GM19467 (cell line): ENCODE results near the gene GLIS2.

Experiments
- ATAC-seq: cut with Tn5 transposase; IDR thresholded peaks from one replicate; pipeline ENCODE4 v1.9.1; 2021; ENCODE audit warnings: mild to moderate bottlenecking, moderate library complexity; ENCODE audit not compliant: unreplicated experiment

GLIS2 gene

DNA sequence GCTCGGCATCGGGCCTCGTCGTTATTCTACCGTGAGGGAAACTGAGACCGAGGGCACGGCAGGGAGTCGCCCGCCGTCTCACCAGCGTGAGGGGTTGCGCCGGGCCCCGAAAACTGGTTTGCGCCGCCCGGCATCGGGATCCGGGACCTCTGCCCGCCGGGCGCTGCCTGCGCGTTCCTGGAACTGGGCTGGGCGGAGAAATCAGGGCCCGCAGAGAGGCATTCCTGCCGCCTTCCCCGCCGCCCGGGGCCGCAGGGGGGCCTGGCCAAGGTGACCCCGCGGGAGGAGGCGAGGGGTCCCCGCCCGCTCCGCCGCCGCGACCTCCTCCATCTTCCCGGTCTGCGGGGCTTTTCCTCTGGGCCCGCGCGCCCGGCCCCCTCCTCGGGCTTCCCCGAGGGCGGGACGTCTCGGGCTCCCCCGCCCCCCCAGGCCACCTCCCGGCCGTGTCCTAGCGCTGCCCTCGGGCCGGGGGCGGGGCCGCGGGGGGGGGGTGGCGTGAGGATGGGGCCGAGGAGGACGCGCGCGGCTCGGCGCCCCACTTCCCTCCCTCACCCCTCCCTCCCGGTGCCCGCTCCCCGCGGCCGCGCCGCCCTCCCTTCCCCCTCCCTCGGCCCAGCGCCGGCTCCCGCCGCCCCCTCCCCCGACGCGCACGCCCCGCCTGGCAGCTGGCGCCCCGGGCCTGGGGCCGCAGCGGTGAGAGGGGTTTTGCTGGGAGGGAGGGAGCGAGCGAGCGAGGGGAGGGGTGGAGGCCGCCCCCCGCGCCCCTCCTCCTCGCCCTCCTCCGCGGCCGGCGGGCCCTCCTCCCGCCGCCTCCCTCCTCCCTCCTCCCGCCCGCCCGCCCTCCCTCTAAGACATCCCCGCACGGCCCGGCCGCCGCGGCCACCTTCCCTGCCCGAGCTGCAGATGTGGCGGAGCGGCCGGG, at the start of gene GLIS2:
Gene GLIS2 (plus strand): TSS at position 882 of the 922 bp plus-strand sequence. CDS start 16,214 bp downstream, outside the sequence.
- no peak for ATAC-seq

DNA sequence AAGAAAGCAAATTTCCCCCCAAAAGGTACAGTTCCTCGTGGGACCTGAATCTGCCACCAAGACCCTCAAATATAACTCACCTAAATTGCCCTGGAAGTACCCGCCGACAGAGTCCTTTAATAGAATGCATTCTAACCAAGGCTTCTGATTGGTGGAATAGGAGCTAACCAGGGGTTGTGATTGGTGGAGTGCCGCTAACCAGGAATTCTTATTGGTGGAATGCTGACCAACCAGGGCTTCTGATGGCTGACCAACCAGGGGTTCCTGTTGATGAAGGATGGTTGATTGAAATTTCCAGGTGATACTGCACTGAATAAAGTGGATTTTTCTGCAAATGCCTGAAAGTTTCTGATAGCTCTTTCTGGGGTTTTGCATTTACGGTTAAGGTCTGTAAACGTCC, 49.5 kb upstream of the GLIS2 start:
- ATAC-seq: no peak

DNA sequence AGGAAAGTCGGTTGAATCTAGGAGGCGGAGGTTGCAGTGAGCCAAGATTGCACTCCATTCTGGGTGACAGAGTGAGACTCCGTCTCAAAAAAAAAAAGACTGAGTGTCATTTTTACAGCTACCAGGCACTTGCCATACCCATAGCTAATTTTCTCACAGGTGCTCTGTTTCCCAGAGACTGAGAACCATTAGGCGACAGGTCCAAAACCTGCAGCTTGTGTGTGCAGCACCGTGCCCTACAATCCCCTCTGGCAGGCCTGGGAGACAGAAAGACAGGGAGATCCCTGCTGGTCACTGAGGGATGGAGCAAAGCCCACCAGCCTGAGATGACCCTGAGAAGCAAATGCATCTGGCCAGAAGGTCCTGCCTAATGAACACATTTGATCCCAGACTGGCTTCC, 45.8 kb upstream of the GLIS2 start:
- ATAC-seq: no peak

DNA sequence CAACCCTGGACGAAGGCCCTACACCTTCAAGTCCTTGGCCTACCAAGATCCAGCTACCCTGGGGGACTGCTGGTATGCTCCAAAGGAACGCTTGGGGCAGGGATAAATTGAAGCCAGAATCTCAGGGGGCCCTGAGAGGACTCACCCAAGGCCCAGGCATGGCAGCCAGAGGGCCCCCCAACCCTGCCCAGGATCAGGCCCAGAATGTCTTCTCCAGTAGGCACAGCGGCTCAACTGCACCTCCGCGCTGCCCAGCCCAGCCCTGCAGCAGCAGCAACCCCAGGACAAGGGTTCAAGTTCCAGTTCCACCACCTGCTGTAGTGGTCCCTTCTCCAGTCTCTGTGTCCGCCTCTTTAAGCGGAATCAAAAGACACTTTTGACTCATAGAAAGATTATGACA, 45.3 kb upstream of the GLIS2 start:
- ATAC-seq: no peak

DNA sequence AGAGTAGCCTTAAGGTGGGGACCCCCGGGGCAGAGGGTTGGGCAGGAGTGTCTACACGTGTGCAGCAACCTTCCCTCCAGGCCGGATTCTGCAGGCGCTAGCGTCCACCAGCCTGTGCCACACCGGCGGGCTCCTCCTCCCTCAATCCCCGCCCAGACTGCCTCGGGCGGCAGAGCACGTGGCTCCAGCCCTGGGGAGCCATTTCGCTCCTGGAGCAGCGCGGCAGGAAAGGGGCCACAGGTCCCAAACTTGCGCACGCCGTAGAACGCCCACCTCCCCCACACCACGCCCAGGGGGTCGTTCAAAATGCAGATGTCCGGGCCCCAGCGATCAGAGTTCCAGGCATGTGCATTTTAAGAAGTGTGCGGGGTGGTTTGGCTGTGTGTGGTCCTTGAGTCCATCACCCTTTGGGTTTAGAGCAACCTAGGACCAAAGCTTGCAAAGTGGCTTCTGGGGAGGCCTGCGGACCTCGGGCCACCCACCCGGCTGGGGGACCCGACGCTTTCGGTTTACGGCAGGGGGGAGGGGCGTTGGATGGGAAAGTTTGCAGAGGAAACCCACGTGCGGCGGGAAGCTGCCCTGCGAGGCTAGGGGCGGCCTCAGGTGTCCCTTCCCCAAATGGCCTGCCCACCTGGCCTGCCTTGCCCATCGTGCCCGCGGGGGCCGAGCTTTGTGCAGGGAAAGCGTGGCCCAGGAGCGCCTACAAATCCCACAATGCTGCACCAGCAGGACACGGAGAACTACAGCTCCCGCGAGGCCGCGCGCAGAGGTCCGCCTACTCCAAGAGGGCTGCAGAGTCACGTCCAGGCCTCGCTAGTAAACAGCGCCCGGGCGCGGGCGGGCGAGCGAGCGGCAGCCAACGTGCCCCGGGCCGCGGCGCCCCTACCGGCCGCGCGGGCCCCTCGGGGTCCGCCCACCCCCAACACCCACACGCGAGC, 44.4 kb upstream of the GLIS2 start:
- no peak for ATAC-seq

DNA sequence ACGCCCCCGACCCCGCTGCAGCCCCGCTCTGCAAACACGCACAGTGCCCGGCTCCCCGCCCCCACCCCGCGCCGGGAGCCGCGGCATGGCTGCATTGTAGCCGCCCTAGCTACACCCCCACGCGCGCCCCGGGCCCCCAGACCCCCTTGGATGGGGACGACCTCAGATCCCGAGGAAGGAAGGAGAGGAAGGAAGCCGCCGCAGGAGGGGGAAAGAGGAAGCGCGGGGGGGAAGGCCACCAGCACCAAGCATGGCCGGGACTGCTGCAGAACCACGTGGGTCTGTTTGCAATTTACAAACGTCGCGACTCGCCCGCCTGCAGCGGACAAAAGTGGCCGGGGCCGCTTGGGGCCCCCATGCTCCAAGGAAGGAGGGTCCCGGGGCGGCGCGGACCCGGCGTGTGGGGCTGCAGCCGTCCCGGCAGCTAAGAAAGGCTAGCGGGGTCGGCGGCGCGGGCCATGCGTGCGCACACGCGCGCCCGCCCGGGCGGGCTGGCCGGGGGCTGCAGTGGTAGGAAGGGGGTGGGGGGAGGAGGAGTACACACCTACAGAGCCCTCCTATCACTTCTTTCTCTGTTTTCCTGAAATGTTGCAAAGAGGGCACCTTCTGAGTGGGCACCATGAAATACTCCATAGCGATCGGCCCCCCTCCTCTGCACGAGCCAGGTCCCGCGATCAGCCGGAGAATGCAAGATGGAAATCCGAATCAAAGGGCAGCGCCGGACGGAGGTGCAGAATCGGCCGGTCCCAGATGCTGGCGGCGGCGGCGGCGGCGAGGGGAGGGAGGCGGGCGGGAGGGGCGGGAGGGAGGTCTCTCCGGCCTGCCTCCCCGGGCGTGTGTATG, 43.5 kb upstream of the GLIS2 start:
- no peak for ATAC-seq

DNA sequence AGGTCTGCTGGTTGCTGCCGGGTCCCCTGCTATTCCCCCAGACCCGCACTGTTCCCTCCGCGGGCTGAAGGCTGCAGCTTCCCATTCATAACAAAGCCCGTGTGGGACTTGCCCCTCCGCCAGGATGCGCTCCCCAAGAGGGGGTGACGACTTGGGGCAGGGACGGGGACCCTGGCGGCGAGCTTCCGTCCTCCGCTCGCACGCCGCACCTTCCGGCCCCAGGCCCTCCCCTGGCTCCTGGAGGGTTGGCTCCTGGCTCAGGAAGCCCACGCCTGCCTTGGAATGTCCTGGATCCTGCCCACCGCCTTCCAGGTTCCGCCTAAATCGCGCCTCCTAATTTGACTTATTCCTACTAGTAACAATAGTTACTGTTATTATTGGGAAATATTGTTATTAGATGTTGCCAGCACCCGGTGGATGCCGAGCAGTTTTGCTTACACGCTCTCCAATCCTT, 42.0 kb upstream of the GLIS2 start:
- no peak for ATAC-seq

DNA sequence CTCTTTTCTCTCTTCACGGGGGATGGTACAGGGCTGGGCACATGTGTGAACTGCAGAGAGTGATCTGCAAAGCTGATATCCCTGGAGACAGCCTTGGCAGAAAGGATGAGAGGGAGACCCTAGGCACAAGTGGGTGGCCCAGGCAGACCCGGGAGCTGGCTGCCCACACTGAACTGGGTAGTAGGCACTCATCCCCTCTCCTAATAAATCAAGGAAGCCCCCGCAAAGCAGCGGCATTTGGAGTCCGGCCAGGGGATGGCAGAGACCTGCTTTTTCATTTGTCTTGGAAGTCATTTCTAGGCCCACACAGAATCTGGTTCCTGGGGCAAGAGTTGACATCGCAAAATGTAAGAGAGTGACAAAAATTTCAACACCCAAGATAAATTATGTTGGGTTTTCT, 40.0 kb upstream of the GLIS2 start:
- no peak for ATAC-seq

DNA sequence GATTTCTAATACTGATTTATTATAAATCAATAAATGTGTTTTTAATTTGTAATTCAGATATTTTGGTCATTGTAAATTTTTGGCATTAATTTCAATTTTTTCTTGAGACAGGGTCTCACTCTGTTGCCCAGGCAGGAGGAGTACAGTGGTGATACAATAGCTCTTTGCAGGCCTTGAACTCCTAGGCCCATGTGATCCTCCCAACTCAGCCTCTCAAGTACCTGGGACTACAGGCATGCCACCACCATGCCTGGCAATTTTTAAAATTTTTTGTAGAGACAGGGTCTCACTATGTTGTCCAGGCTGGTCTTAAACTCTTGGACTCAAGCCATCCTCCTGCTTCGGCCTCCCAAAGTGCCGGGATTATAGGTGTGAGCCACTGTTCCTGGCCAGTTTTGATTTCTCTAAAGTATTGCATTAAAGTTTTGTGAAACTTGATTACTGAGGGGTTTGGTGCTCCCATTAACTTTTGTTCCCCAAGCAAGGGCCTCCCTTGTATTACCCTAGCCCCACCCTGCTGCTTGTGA, 37.8 kb upstream of the GLIS2 start:
- no peak for ATAC-seq

DNA sequence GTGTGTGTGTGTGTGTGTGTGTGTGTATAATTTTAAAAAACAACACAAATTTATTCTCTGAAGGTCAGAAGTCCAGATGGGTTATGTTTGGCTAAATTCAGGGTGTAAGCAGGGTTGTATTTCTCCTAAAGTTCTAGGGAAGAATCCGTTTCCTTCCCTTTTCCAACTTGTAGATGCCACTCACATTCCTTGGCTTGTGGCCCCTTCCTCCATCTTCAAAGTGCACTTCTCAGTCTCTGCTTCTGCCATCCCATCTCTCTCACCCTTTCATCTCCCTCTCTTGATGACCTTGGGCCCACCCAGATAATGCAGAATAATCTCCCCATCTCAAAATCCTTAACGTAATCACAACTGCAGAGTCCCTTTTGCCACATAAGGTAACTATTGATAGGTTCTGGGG, 35.2 kb upstream of the GLIS2 start:
- ATAC-seq: no peak

DNA sequence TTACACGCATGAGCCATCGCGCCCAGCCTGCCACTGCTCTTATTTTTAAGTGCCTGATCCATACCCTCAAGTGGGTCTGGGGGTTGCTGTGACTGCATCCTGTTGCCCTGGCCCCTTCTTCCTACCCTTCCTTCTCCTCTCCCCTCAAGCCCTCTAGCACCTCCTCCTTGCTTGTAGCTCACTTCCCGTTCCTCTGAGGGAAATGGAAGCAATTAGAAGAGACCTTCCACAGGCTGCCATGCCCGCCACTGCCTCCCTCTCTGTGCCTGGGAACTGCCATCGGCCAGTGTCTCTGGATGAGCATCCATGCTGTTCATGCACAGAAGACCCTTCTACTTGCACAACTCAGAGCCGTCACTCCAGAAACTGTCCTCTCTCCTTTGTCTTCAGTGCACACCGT, 32.4 kb upstream of the GLIS2 start:
- no peak for ATAC-seq

DNA sequence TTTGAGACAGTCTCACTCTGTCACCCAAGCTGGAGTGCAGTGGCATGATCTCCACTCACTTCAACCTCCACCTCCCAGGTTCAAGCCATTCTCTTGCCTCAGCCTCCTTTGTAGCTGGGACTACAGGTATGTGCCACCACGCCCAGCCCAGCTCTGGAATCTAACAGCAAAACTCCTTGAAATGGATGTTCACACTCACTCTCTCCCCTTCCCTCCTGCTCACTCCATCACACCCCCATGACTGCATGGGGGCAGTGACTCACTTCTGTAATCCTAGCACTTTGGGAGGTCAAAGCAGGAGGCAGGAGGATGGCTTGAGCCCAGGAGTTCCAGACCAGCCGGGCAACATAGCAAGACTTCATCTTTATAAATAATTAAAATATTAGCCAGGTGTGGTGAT, 31.9 kb upstream of the GLIS2 start:
- ATAC-seq: no peak

DNA sequence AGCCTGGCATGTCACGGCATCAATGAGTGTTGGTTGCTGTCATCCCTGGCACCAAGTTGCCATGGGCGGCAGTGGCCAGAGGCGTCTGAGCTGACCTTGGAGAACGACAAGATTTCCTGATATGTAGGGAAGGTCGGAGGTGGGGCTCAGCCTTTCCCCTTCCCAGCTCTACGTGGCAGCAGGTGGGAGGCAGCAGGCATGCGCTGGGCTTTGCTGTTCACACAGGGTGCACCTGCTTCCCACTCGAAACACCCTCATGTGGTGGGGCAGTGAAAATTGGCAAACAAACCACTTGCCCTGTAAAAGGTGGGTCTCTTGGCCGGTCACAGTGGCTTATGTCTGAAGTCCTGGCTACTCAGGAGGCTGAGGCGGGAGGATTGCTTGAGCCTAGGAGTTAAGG, 30.7 kb upstream of the GLIS2 start:
- ATAC-seq: no peak

DNA sequence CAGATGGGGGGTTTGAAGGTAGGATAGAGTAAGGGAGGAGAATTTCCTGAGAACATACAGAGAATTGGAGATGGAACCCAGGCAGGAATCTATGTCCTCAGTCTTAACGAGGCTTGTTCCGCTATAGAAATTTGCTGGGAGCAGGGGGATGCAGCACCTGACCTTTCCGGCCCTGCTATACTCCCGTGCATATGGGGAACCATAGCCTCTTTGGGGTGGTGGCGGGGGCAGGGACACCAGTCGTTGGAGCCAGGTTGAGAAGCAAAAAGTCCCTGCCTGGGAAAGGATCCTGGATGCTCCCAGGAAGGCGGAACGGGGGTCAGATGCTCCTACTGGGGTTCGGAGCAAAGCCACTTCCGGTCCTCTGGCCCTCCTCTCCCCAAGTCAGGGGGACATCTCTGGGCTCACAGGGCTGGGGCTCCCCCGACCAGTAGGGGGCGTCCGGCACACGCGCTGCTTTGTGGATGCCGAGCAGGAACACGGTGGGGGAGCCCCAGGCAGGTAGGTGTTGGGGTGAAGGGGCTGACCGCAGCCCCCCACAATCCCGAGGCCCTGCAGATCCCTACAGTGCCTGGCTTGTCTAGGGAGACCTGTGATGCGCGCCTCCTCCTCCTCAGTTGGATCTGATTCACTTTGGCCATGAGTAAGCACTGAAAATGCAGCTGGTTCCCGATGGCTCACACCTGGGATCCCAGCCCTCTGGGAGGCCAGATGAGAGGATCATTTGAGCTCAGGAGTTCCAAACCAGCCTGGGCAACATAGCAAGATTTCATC, 27.5 kb upstream of the GLIS2 start:
- ATAC-seq: no peak

DNA sequence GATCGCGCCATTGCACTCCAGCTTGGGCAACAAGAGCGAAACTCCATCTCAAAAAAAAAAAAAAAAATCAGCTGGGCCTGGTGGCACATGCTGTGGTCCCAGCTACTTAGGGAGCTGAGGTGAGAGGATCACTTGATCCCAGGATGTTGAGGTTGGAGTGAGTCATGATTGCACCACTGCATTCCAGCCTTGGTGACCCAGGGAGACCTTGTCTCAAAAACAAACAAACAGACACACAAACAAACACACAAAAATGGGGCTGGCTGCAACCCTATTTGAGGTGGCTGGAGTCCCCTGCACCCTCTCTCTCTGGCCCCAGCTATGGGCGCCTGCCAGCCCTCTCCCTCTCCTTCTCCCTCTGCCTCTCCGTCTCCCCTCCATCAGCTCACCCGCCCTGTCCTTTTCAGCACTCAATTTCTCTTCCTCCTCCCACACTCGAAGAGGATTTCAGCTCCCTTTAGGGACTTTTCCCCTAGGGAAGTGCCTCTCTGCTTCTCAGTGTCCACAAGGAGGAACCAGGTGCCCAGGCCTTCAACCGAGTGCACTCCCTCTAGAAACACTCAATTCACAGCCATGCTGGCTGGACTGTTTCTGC, 25.5 kb upstream of the GLIS2 start:
- ATAC-seq: no peak

DNA sequence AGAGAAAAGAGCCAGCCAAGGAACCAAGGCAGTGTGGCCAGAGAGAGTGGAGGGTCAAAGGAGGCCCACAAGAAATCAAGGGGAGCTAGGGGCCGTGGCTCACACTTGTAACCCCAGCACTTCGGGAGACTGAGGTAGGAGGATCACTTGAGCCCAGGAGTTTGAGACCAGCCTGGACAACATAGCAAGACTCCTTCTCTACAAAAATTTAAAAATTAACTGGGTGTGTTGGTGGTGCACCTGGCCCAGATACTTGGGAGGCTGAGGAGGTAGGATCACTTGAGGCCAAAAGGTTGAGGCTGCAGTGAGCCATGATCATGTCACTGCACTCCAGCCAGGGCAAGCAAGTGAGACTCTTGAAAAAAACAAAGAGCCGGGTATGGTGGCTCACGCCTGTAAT, 24.2 kb upstream of the GLIS2 start:
- no peak for ATAC-seq

DNA sequence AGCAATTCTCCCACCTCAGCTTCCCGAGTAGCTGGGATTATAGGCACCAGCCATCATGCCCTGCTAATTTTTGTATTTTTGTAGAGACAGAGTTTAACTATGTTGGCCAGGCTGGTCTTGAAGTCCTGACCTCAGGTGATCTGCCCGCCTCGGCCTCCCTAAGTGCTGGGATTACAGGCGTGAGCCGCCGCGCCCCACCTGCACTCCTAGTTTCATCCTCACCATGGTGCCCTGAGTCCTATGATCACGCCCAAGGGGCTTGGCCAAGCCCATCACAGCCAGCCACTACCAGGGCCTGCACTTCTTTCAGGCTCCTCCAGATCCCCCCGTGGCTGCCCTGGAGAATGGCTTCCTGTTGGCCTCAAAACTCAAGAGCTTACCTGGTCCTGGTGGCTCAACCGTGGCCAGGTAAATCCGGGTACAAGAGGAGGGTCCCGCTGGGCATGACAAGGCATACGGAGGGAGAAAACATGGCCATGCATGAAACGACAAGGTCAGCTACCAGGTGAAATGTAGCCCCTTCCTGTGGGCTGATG, 22.6 kb upstream of the GLIS2 start:
- no peak for ATAC-seq

DNA sequence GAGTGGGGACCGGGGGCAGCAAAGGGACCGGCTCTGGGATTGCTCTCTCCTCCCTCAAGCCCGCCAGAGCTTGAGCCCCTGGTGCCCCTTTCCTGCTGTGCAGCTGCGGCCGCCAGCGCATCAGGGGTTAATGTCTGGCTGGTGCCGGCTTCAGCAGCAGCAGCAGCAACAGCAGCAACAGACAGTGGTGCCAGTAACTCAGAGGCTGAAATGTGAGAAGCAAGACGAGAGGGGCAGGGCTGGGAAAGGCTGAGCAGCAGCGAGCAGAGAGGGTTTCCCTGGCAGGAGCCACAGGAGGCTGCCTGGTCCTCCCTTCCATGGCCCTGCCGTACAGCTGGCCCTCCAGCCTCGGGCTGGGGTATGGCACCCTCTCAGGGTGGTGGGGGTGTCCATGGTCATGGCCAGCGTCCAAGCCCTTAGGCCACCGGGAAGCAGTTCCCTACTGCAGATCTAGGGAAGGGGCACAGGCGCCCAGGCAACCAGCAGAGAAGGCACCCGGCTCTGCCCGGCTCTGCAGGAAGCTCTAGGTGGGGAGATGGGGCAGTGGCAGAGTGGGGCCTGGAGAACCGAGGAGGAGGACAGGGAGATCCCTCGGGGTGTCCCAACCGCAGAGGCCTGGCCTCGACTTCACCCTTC, 21.9 kb upstream of the GLIS2 start:
- ATAC-seq: no peak

DNA sequence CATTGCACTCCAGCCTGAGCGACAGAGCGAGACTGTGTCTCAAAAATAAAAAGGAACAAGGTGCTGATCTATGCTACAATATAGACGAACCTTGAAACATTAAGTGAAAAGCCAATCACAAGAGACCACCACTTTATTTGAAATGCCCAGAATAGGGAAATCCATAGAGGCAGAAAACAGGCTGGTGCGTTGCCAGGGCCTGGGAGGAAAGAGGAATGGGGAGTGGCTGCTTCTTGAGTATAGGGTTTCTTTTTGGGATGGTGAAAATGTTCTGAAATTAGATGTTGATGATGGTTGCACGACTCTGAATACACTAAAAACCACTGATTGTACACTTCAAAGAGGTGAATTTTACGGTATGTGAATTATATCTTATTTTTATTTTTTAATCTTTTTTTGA, 20.3 kb upstream of the GLIS2 start:
- no peak for ATAC-seq
